Ectodermal cell (in vitro differentiated cells): ENCODE data around the gene GPC3.

Experiments
- H3K27ac ChIP-seq: 2 replicates; pipeline ENCODE4 v1.7.0; 2013; ENCODE audit warnings: mild to moderate bottlenecking, low read depth, low read length; ENCODE audit not compliant: insufficient read depth, poor library complexity, severe bottlenecking
- H3K27me3 ChIP-seq: 2 replicates; pipeline ENCODE4 v1.7.0; 2013; ENCODE audit warnings: mild to moderate bottlenecking, low read length; ENCODE audit not compliant: insufficient read depth, control insufficient read depth, poor library complexity, severe bottlenecking
- H3K36me3 ChIP-seq: one replicate; pipeline ENCODE4 v1.7.0; 2013; ENCODE audit warnings: low read length; ENCODE audit not compliant: control insufficient read depth, insufficient read depth
- H3K4me1 ChIP-seq: one replicate; pipeline ENCODE4 v1.7.0; 2013; ENCODE audit warnings: low read length; ENCODE audit not compliant: control insufficient read depth, insufficient read depth
- H3K4me3 ChIP-seq: 2 replicates; pipeline ENCODE4 v1.7.0; 2013; ENCODE audit warnings: low read depth, low read length, control low read depth; ENCODE audit not compliant: insufficient read depth
- H3K9me3 ChIP-seq: 2 replicates; pipeline ENCODE4 v1.7.0; 2013; ENCODE audit warnings: mild to moderate bottlenecking, low read length, moderate library complexity; ENCODE audit not compliant: control insufficient read depth
- WGBS, 2 experiments: methylation state at CpG; one replicate each; pipeline ENCODE4 v1.1.7; 2013; ENCODE audit warnings: missing lambda C conversion rate in 2 of 2; 5-methylcytosine and 5-hydroxymethylcytosine counted together

GPC3 gene

DNA sequence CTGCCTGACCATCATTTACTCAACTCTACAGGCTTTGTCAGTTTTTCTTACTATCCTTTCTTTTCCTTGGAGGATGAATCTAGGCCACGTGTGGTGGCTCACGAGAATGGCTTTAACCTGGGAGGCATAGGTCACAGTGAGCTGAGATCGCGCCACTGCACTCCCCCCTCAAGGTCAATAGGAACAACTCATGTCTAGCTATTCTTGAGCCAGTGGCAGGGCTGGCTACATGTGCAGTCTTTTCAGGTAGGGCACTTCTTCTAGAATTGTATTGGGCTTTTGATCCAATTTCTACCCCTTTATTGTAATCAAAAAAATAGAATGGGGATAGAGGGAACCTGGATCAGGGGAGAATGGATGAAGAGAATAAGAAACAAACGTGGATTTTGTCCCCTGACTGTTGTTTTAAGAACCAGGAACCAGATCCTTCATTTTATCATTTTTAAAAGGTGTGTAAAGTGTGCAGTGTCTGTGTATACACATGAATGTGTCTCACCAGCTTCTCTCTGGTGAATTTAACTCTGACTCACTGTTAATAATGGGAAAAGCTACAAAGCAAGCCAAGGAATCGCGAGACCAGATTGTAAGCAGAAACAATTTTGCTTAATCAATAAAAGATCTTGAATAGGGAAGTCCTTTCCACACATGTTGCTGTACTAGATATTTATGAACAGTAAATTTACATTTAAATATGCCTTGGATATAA is 286.2 kb downstream of the GPC3 start:
- H3K27me3 ChIP-seq, result no peaks in the 10 kb centered on the region
- no peak overlapping the region for H3K27ac ChIP-seq
- 78 to 83% methylated on average over 5 to 6 of the region's 7 CpGs for WGBS, 2 experiments
- no peak overlapping the region for H3K4me3 ChIP-seq
- H3K9me3 ChIP-seq, result no peaks in the 10 kb centered on the region
- H3K4me1 ChIP-seq, result no peaks in the 10 kb centered on the region
- H3K36me3 ChIP-seq, result no peaks in the 10 kb centered on the region

DNA sequence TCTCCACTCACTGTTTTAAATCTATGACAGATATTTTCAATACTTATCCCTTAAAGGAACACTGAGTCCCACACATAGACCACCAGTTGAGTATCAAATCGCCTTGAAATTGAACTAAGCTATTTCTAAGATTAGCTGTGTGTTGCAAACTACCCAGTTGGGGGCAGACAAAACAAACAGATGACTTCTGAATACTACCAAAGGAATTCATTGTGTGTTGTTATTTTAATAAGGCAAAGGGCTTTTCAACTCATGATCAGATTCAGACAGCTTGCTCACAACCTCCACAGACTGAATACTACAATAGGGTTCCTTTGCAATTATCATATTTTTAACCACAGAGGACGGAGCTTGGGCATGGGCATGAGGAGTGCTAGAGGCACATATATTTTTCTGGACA is 287.1 kb downstream of the GPC3 start:
- no peaks in the 10 kb centered on the region for H3K27me3 ChIP-seq
- no peak overlapping the region for H3K4me3 ChIP-seq
- 11 to 17% methylated on average over 1 of the region's 2 CpGs for WGBS, 2 experiments
- no peak overlapping the region for H3K27ac ChIP-seq
- H3K9me3 ChIP-seq, result no peaks in the 10 kb centered on the region
- H3K36me3 ChIP-seq, result no peaks in the 10 kb centered on the region
- no peaks in the 10 kb centered on the region for H3K4me1 ChIP-seq

DNA sequence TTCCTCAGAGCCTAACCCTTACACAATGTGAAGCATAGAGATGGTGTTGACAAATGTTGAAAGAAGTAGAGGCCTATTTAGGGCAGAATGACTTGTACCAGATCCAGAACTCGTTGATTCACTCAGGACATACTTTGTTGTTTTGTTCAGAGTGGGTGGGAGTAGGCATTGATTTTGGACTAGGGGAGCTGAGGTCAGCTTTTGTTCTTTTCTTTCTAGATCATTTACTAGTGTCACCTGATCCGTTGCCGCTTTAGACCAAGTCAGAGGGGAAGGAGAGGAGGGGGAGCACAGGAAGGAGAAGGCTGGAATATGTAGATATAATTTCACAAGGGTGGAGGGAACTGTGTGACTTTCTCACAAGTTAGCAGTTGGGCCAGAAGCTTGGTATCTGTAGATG is 287.7 kb downstream of the GPC3 start:
- H3K27me3 ChIP-seq, result no peaks in the 10 kb centered on the region
- H3K9me3 ChIP-seq, result no peaks in the 10 kb centered on the region
- H3K4me3 ChIP-seq, result no peak overlapping the region
- H3K36me3 ChIP-seq, result no peaks in the 10 kb centered on the region
- 75 to 76% methylated on average over 3 of the region's 3 CpGs for WGBS, 2 experiments
- no peaks in the 10 kb centered on the region for H3K4me1 ChIP-seq
- H3K27ac ChIP-seq, result no peak overlapping the region

DNA sequence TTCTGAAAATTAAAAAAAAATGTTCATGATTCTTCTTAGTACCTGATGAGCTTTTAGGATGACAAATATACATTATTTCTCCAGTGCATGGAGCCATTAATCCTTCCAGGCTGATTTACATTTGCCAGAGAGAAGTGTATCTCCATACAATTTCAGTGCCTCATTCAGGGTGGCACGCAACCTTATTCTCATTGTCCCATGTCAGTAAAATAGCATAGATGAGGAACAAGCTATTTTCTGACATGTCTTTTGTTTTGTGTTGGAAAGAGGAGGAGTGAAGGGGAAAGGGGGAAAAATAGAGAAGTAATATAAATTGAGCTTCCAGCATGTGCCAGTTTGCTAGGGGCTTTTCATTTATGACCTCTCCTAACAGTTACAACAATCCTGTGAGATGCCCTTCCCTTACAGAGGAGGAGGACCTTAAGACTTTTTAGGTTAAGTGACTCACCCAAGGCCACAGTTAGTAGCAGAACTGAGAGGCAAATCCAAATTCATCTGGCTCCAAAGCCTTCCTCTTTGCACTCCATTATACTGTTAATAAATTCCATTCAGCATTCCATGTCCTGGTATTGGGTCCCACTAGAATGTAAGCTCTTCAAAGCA is 295.3 kb downstream of the GPC3 start:
- WGBS, 2 experiments, result 100% methylated on average over 1 of the region's 1 CpG
- H3K27ac ChIP-seq, result no peak overlapping the region
- no peaks in the 10 kb centered on the region for H3K27me3 ChIP-seq
- no peak overlapping the region for H3K4me3 ChIP-seq
- no peaks in the 10 kb centered on the region for H3K36me3 ChIP-seq
- H3K4me1 ChIP-seq, result no peaks in the 10 kb centered on the region
- H3K9me3 ChIP-seq, result no peaks in the 10 kb centered on the region

- Histone ChIP-seq H3K9me3 (no peaks in the 10 kb centered on the region), H3K4me1 (no peaks in the 10 kb centered on the region), H3K27me3 (no peaks in the 10 kb centered on the region), H3K27ac (no peak overlapping the region), H3K4me3 (no peak overlapping the region), H3K36me3 (no peaks in the 10 kb centered on the region)
- 64 to 65% methylated on average over 3 of the region's 3 CpGs for WGBS, 2 experiments
Measured at GRCh38 chrX:133685822-133686221, 299.6 kb downstream of the GPC3 start.

DNA sequence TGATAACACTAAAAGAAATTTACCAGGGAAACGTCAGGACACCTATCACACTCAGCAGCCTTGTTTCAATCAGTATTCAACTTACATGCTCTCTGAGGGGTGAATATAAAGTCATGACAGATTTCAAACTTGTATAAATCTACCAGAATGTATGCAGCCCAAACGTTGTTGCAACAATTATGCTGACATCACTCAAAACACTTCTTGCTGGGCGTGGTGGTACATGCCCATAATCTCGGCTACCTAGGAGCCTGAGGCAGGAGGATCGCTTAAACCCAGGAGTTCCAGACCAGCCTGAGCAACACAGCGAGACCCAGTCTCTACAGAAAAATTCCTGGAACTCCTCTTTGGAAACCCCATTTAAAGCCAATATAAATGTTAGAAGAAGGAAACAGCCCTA is 303.5 kb downstream of the GPC3 start:
- 89 to 90% methylated on average over 5 of the region's 6 CpGs for WGBS, 2 experiments
- no peak overlapping the region for H3K27ac ChIP-seq
- H3K4me3 ChIP-seq, result no peak overlapping the region
- H3K36me3 ChIP-seq, result no peaks in the 10 kb centered on the region
- H3K27me3 ChIP-seq, result no peaks in the 10 kb centered on the region
- no peaks in the 10 kb centered on the region for H3K9me3 ChIP-seq
- no peaks in the 10 kb centered on the region for H3K4me1 ChIP-seq

- no peaks in the 10 kb centered on the region for H3K27me3 ChIP-seq
- H3K4me3 ChIP-seq, result no peak overlapping the region
- no peaks in the 10 kb centered on the region for H3K4me1 ChIP-seq
- 94 to 95% methylated on average over 2 to 3 of the region's 3 CpGs for WGBS, 2 experiments
- no peaks in the 10 kb centered on the region for H3K36me3 ChIP-seq
- no peaks in the 10 kb centered on the region for H3K9me3 ChIP-seq
- no peak overlapping the region for H3K27ac ChIP-seq
Measured at GRCh38 chrX:133681421-133681820, 304.0 kb downstream of the GPC3 start.

DNA sequence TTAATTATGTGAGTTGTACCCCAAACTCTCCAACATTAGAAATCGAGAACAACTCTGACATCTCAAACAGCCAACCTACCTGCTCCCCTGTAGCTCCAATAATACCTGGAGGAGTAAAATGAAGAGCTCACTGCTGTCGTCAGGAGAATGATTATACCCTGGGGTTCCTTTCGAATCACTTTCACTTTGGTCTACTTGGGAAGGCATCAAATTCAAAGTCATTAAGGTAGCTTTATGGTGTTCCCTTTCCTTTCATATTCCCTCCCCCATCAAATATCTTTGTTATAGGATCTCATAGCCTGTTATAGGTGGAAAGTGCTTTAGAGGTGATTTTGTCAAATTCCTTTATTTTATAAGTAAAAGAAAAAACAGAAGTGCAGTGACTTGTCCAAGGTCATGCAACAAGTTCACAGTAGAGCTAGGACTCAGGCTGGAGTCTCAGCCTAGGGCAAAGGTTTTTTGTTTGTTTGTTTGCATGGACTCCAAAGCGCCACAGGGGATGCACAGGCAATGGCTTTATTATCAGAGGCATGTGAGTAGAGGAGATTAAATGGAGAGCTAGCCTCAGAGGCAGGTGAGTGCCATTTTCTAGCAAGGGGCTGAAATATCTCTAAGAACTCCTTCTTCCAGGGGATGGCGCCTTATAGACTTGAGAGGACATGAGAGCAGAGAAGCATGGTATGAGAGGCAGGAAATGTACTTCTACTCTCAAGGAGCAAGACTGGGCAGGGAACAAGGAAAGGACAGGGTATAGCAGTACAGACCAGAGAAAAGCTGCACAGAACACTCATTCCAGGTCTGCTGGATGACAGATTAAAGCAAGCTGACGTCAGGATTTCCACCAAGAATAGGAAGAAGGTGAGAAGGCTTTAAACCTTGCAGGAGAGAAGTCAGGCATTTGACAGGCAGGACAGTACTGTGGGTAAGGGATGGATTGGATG is 308.0 kb downstream of the GPC3 start:
- 94% methylated on average over 5 to 6 of the region's 6 CpGs for WGBS, 2 experiments
- H3K9me3 ChIP-seq, result no peaks in the 10 kb centered on the region
- no peaks in the 10 kb centered on the region for H3K4me1 ChIP-seq
- H3K4me3 ChIP-seq, result no peak overlapping the region
- H3K27me3 ChIP-seq, result no peaks in the 10 kb centered on the region
- no peaks in the 10 kb centered on the region for H3K36me3 ChIP-seq
- H3K27ac ChIP-seq, result no peak overlapping the region

GRCh38 chrX:133676344-133677122 is 308.9 kb downstream of the GPC3 start:
- Histone ChIP-seq H3K27ac (no peak overlapping the region), H3K4me3 (no peak overlapping the region), H3K4me1 (no peaks in the 10 kb centered on the region), H3K27me3 (no peaks in the 10 kb centered on the region), H3K36me3 (no peaks in the 10 kb centered on the region), H3K9me3 (no peaks in the 10 kb centered on the region)
- WGBS, 2 experiments, result no CpG with 5 or more reads among the region's 1 CpG
